ENCODE data around the gene PLCXD3. TPM values are rescaled to one million over a fixed set of nuclear protein-coding genes. Genes with fewer than 3 reads are reported as not detected.

PLCXD3 gene
- total RNA-seq, 1 donor from 2014 or later: 7.2 TPM

DNA sequence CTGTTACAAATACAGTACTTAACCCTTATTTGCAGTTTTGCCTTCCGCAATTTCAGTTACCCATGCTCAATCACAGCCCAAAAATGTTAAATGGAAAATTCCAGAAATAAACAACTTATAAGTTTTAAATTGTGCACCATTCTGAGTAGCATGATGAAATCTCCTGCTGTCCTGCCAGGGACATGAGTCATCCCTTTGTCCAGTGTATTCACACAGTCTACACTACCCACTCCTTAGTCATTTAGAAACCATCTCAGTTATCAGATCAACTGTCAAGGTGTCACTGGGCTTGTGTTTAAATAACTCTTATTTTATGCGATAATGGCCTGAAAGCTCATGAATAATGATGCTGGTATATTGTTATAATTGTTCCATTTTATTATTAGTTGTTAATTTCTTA lies 95.8 kb downstream of the PLCXD3 start:
- Histone ChIP-seq H3K4me1 (no peaks in the 10 kb centered on the region), H3K9me3 (no peaks in the 10 kb centered on the region), H3K4me3 (no peak overlapping the region), H3K36me3 (no peaks in the 10 kb centered on the region), H3K27ac (no peak overlapping the region), H3K27me3 (no peaks in the 10 kb centered on the region)
- intact Hi-C loops (cut with DNase I): no loop called here
- DNase-seq (ENCODE audit: low spot score in 2 of 2): no peak
- TF ChIP-seq, protein P1, sequence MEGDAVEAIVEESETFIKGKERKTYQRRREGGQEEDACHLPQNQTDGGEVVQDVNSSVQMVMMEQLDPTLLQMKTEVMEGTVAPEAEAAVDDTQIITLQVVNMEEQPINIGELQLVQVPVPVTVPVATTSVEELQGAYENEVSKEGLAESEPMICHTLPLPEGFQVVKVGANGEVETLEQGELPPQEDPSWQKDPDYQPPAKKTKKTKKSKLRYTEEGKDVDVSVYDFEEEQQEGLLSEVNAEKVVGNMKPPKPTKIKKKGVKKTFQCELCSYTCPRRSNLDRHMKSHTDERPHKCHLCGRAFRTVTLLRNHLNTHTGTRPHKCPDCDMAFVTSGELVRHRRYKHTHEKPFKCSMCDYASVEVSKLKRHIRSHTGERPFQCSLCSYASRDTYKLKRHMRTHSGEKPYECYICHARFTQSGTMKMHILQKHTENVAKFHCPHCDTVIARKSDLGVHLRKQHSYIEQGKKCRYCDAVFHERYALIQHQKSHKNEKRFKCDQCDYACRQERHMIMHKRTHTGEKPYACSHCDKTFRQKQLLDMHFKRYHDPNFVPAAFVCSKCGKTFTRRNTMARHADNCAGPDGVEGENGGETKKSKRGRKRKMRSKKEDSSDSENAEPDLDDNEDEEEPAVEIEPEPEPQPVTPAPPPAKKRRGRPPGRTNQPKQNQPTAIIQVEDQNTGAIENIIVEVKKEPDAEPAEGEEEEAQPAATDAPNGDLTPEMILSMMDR (IDR thresholded peaks at IDR 0.05): no peak

- TF ChIP-seq, protein P1 (IDR thresholded peaks at IDR 0.05): no peak
- intact Hi-C loops (cut with DNase I): no loop called here
- Histone ChIP-seq H3K4me3 (no peak overlapping the region), H3K36me3 (no peaks in the 10 kb centered on the region), H3K9me3 (no peaks in the 10 kb centered on the region), H3K27me3 (no peaks in the 10 kb centered on the region), H3K27ac (no peak overlapping the region), H3K4me1 (no peaks in the 10 kb centered on the region)
- no peak for DNase-seq (ENCODE audit: low spot score in 2 of 2)
These were observed 97.3 kb downstream of the PLCXD3 start for GRCh38 chr5:41413074-41413473.

GRCh38 chr5:41412496-41412895 lies 97.9 kb downstream of the PLCXD3 start:
- DNase-seq (ENCODE audit: low spot score in 2 of 2): no peak
- Histone ChIP-seq H3K27ac (no peak overlapping the region), H3K4me3 (no peak overlapping the region), H3K4me1 (no peaks in the 10 kb centered on the region), H3K27me3 (no peaks in the 10 kb centered on the region), H3K36me3 (no peaks in the 10 kb centered on the region), H3K9me3 (no peaks in the 10 kb centered on the region)
- TF ChIP-seq, protein P1 (IDR thresholded peaks at IDR 0.05): no peak
- intact Hi-C loops (cut with DNase I): no loop called here

DNA sequence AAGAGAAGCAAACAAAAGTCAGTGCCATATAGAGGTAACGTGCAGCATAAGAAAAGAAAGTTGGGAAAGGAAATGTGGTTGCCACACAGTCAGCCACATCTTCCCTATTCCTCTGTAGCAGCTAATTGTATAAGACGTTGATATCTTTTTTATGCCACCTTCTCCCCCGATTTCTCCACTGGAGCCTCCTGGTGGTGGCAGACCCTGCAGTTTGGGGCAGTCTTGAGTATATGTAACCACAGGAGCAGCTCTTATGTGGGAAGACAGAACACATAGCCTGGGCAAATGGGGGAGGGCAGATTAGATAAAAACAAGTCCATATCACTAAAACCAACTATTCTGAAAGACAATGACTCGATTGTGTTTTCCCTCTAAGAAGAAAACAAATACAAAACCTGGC lies 99.7 kb downstream of the PLCXD3 start:
- Histone ChIP-seq H3K27ac (no peak overlapping the region), H3K36me3 (no peaks in the 10 kb centered on the region), H3K27me3 (no peaks in the 10 kb centered on the region), H3K4me1 (no peaks in the 10 kb centered on the region), H3K4me3 (no peak overlapping the region), H3K9me3 (no peaks in the 10 kb centered on the region)
- intact Hi-C loops (cut with DNase I): no loop called here
- TF ChIP-seq, protein P1 (IDR thresholded peaks at IDR 0.05): no peak
- no peak for DNase-seq (ENCODE audit: low spot score in 2 of 2)

- DNase-seq (ENCODE audit: low spot score in 2 of 2): no peak
- no peaks in the 10 kb centered on the region for H3K4me1 ChIP-seq
- H3K4me3 ChIP-seq: no peak overlapping the region
- no peaks in the 10 kb centered on the region for H3K27me3 ChIP-seq
- no peaks in the 10 kb centered on the region for H3K36me3 ChIP-seq
- TF ChIP-seq, protein P1 (IDR thresholded peaks at IDR 0.05): no peak
- no peaks in the 10 kb centered on the region for H3K9me3 ChIP-seq
- H3K27ac ChIP-seq: no peak overlapping the region
- intact Hi-C loops (cut with DNase I): no loop called here
These were observed 100.1 kb downstream of the PLCXD3 start for GRCh38 chr5:41410307-41410706.

All from ascending aorta (tissue), 2 donors.